Pancreas (tissue), 10 donors: ENCODE data around the gene SMCO4. TPM values are rescaled to one million over a fixed set of nuclear protein-coding genes. Genes with fewer than 3 reads are reported as not detected.
A peak's percentile ranks its signal among the peaks of the same experiment; 100 is the strongest.

Experiments used
- ATAC-seq, 4 donors: fragments of 200-7000 bp; cut with Tn5 transposase; one replicate each; pipeline versions ENCODE4 v1.8.0 to v1.9.1; 2020; ENCODE audit warnings: mild to moderate bottlenecking in 4 of 4, moderate library complexity in 4 of 4
- DNase-seq, 6 donors: peaks; one replicate each; pipeline ENCODE4 v3.0.0-alpha.2; 2020
- FAIRE-seq: peaks from 2 replicates; lab custom pipeline; 2012; peaks lifted over from hg19 to GRCh38; lab: Jason Lieb, UNC
- H3K27ac ChIP-seq, 4 donors: fragments of 200-600 bp; sonication (generic); 1 replicate in 3 of 4; 2 replicates in 1 of 4; pipeline versions ENCODE4 v1.5.0 to v1.8.0; 2020
- H3K27me3 ChIP-seq, 4 donors: fragments of 200-600 bp; one replicate each; pipeline ENCODE4 v1.8.0; 2021
- H3K36me3 ChIP-seq, 3 donors: fragments of 200-600 bp; sonication (generic) in 1 of 3; one replicate each; pipeline versions ENCODE4 v1.5.0 to v1.8.0; 2020 to 2021
- H3K4me1 ChIP-seq, 3 donors: fragments of 200-600 bp; one replicate each; pipeline ENCODE4 v1.8.0; 2021
- H3K4me3 ChIP-seq, 4 donors: fragments of 200-600 bp; sonication (generic) in 2 of 4; one replicate each; pipeline versions ENCODE4 v1.5.0 to v1.8.0; 2020 to 2021
- H3K9me3 ChIP-seq, 4 donors: fragments of 200-600 bp; one replicate each; pipeline ENCODE4 v1.8.0; 2021
- WGBS, 2 donors: extraction: QIAGEN DNeasy Blood & Tissue Kit; methylation state at CpG; one replicate each; pipeline ENCODE4 v1.1.7; 2013; 5-methylcytosine and 5-hydroxymethylcytosine counted together
- intact Hi-C, 3 donors: fragments of 100-400 bp; cut with DNase I; formaldehyde crosslinking; loops; one replicate each; pipeline versions ENCODE4 v1.11.1 to v1.14.2; 2022
- polyA plus RNA-seq, 2 donors: library from polyadenylated mRNA; stranded (reverse); fragments of 200-250 nt; gene quantifications; one replicate each; pipeline ENCODE4 v1.2.3, GENCODE V29; 2013
- total RNA-seq, 6 donors: library from RNA; stranded (reverse); fragmentation: NEBNext Ultra II Directional in 4 of 6; extraction: Animal tissue kit (Norgen Biotek cat#: 25700) in 4 of 6; gene quantifications; one replicate each; pipeline versions ENCODE4 v1.2.1 to v1.2.4, GENCODE V29; 2021 to 2023
- TF ChIP-seq, protein P1 (sequence below), 4 donors: fragments of 200-600 bp; sonication (generic) in 3 of 4; IDR thresholded peaks; one replicate each; pipeline versions ENCODE4 v1.5.0 to v1.8.0; 2021; ENCODE audit warnings: antibody characterized with exemption in 4 of 4
- donor health status: healthy with polysubstance abuse.
- donor health status: DM: no; HTN: no; CAD: no; lungs with moderate emphysema.
- donor health status: DM: no; HTN: no; CAD: no.
- donor health status: control.
- donor health status: control.
- donor health status: Bipolar disorder and iron deficiency.
- donor health status: DM: yes; HTN: yes; CAD: no.
- donor health status: DM: no; HTN: no; CAD: no.
- donor health status: DM: no; HTN: no; CAD: no.
- donor health status: DM: yes; HTN: yes; CAD: no.

Gene SMCO4
- total and polyA plus RNA-seq, 8 donors: 15.6 to 41.8 (median 19.6) TPM

- Histone ChIP-seq H3K9me3 (no peaks in the 10 kb centered on the region), H3K4me1 (peaks cover 13 to 40% (median 23%) of the 10 kb centered on the region in 3 donors), H3K4me3 (no peak overlapping the region), H3K27me3 (no peaks in the 10 kb centered on the region), H3K27ac (peak overlapping the region in 1 of 4 donors; percentile 17), H3K36me3 (no peaks in the 10 kb centered on the region)
- intact Hi-C loops: no loop called here
- 83 to 90% methylated on average over 6 of the region's 6 CpGs for WGBS, 2 donors
- ATAC-seq (no peak), DNase-seq (no peak), FAIRE-seq (no peak)
- TF ChIP-seq, protein P1, sequence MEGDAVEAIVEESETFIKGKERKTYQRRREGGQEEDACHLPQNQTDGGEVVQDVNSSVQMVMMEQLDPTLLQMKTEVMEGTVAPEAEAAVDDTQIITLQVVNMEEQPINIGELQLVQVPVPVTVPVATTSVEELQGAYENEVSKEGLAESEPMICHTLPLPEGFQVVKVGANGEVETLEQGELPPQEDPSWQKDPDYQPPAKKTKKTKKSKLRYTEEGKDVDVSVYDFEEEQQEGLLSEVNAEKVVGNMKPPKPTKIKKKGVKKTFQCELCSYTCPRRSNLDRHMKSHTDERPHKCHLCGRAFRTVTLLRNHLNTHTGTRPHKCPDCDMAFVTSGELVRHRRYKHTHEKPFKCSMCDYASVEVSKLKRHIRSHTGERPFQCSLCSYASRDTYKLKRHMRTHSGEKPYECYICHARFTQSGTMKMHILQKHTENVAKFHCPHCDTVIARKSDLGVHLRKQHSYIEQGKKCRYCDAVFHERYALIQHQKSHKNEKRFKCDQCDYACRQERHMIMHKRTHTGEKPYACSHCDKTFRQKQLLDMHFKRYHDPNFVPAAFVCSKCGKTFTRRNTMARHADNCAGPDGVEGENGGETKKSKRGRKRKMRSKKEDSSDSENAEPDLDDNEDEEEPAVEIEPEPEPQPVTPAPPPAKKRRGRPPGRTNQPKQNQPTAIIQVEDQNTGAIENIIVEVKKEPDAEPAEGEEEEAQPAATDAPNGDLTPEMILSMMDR (IDR thresholded peaks at IDR 0.05): no peak
Measured at GRCh38 chr11:93524173-93524536, 19.0 kb downstream of the SMCO4 start.

DNA sequence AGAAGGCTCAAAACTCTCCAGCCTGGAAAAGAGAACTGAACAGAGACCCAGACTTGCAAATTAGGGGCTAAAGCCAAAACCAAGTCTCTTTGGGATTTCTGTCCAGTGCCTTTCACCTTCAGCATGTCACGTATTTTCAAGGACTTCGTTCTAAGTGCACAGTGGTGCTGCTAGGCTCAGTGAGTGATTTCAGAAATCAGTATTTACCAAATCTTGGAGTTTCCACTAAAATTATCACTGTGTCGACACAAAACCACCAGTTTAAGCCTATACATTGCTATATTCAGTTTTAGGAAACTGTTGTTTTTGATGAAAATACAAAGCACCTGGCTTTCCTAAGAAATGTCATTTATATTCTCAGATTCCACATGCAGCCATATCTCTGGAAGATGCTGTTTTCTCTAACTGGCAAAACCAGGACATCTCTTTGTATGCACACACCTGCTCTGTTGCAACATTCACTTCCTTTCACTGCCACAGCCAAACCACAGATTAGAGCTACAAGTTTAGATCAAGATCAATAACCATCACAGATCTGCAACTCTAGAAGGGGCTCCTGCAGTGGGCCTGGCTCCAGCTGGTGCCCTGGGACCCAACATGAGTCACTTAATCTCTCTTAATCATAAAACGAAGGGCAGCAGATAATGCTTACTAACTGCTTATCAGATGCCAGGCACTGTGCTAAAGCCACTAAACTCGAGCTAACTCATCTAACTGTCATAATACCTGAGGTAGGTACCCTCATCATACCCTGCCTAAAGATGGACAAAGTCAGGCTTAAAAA, 22.3 kb downstream of the SMCO4 start:
- H3K9me3 ChIP-seq: no peaks in the 10 kb centered on the region
- intact Hi-C loops: no loop called here
- WGBS, 2 donors: 47 to 50% methylated on average over 5 of the region's 5 CpGs
- H3K4me1 ChIP-seq: peaks cover 12 to 18% (median 18%) of the 10 kb centered on the region in 3 donors
- no peak overlapping the region for H3K27ac ChIP-seq
- no peaks in the 10 kb centered on the region for H3K36me3 ChIP-seq
- no peak overlapping the region for H3K4me3 ChIP-seq
- TF ChIP-seq, protein P1 (IDR thresholded peaks at IDR 0.05): no peak
- FAIRE-seq: no peak
- H3K27me3 ChIP-seq: no peaks in the 10 kb centered on the region
- no peak for DNase-seq
- ATAC-seq: no peak

- FAIRE-seq (no peak), ATAC-seq (peak in 3 of 4 donors; percentile 13 to 30 (median 22)), DNase-seq (no peak)
- WGBS, 2 donors: 82 to 87% methylated on average over 1 of the region's 1 CpG
- TF ChIP-seq, protein P1 (IDR thresholded peaks at IDR 0.05): no peak
- Histone ChIP-seq H3K36me3 (no peaks in the 10 kb centered on the region), H3K27me3 (no peaks in the 10 kb centered on the region), H3K4me1 (peaks cover 9 to 18% (median 14%) of the 10 kb centered on the region in 3 donors), H3K27ac (no peak overlapping the region), H3K9me3 (no peaks in the 10 kb centered on the region), H3K4me3 (no peak overlapping the region)
- intact Hi-C loops: no loop called here
Measured at GRCh38 chr11:93519179-93519578, 24.0 kb downstream of the SMCO4 start.

GRCh38 chr11:93518081-93518480, 25.1 kb downstream of the SMCO4 start:
- no peak for DNase-seq
- no peak for FAIRE-seq
- ATAC-seq: no peak
- Histone ChIP-seq H3K4me1 (peaks cover 9 to 18% (median 14%) of the 10 kb centered on the region in 3 donors), H3K9me3 (no peaks in the 10 kb centered on the region), H3K27ac (no peak overlapping the region), H3K27me3 (no peaks in the 10 kb centered on the region), H3K36me3 (no peaks in the 10 kb centered on the region), H3K4me3 (no peak overlapping the region)
- TF ChIP-seq, protein P1 (IDR thresholded peaks at IDR 0.05): no peak
- WGBS, 2 donors: 94 to 98% methylated on average over 3 of the region's 3 CpGs
- intact Hi-C loops: no loop called here

- Histone ChIP-seq H3K9me3 (no peaks in the 10 kb centered on the region), H3K4me1 (peaks cover 9 to 18% (median 14%) of the 10 kb centered on the region in 3 donors), H3K27me3 (no peaks in the 10 kb centered on the region), H3K4me3 (no peak overlapping the region), H3K27ac (no peak overlapping the region), H3K36me3 (no peaks in the 10 kb centered on the region)
- TF ChIP-seq, protein P1 (IDR thresholded peaks at IDR 0.05): no peak
- DNase-seq (no peak), ATAC-seq (peak in 1 of 4 donors; percentile 51), FAIRE-seq (no peak)
- intact Hi-C loops: no loop called here
- WGBS, 2 donors: 92 to 94% methylated on average over 4 of the region's 4 CpGs
Measured at GRCh38 chr11:93517611-93518010, 25.6 kb downstream of the SMCO4 start.
